ENCODE data around the gene CYP4B1.

- TF ChIP-seq CREB5 (CRISPR knock-in tag; IDR thresholded peaks at IDR 0.05; ENCODE audit: low read depth) (no peak), POU6F1 (CRISPR knock-in tag; IDR thresholded peaks at IDR 0.05; ENCODE audit: borderline replicate concordance, low read depth) (no peak), PATZ1 (CRISPR knock-in tag; IDR thresholded peaks at IDR 0.05; ENCODE audit: borderline replicate concordance) (no peak), ARNTL (CRISPR knock-in tag; IDR thresholded peaks at IDR 0.05; ENCODE audit: borderline replicate concordance, low read depth) (no peak), TCF4 (CRISPR knock-in tag; IDR thresholded peaks at IDR 0.05; ENCODE audit: borderline replicate concordance) (no peak), ZC3H10 (CRISPR knock-in tag; IDR thresholded peaks at IDR 0.05) (no peak), TOX (CRISPR knock-in tag; IDR thresholded peaks at IDR 0.05; ENCODE audit: borderline replicate concordance) (no peak), OSR1 (CRISPR knock-in tag; IDR thresholded peaks at IDR 0.05) (no peak), ZNF70 (CRISPR knock-in tag; IDR thresholded peaks at IDR 0.05) (no peak), BACH2 (CRISPR knock-in tag; IDR thresholded peaks at IDR 0.05; ENCODE audit: borderline replicate concordance) (no peak), RARB (CRISPR knock-in tag; IDR thresholded peaks at IDR 0.05) (no peak), CSDC2 (CRISPR knock-in tag; IDR thresholded peaks at IDR 0.05) (no peak)
Observed at GRCh38 chr1:46812065-46812963, 13.5 kb downstream of the CYP4B1 start.
